GM21390 (cell line): Measurements from ENCODE around the gene FGF12.

Source experiments
- ATAC-seq: cut with Tn5 transposase; IDR thresholded peaks from one replicate; pipeline ENCODE4 v1.9.1; 2021; ENCODE audit not compliant: unreplicated experiment

FGF12 gene

GRCh38 chr3:192687488-192688152 lies 39.7 kb downstream of the FGF12 start:
- no peak for ATAC-seq

- ATAC-seq = no peak
Measured at GRCh38 chr3:192685801-192686200, 41.5 kb downstream of the FGF12 start.

GRCh38 chr3:192684151-192684550 lies 43.2 kb downstream of the FGF12 start:
- no peak for ATAC-seq

GRCh38 chr3:192675958-192676649 lies 51.2 kb downstream of the FGF12 start:
- ATAC-seq = peak; percentile 88

- ATAC-seq = no peak
Measured at GRCh38 chr3:192655628-192656027, 71.7 kb downstream of the FGF12 start.

GRCh38 chr3:192655040-192655439 lies 72.3 kb downstream of the FGF12 start:
- ATAC-seq = no peak

- ATAC-seq = no peak
Measured at GRCh38 chr3:192653862-192654261, 73.5 kb downstream of the FGF12 start.

GRCh38 chr3:192652727-192653126 lies 74.6 kb downstream of the FGF12 start:
- ATAC-seq = no peak

GRCh38 chr3:192651836-192652512 lies 75.4 kb downstream of the FGF12 start:
- ATAC-seq = no peak

- no peak for ATAC-seq
Measured at GRCh38 chr3:192645437-192645836, 81.9 kb downstream of the FGF12 start.

- ATAC-seq = no peak
Measured at GRCh38 chr3:192642651-192643050, 84.7 kb downstream of the FGF12 start.

GRCh38 chr3:192641919-192642318 lies 85.4 kb downstream of the FGF12 start:
- no peak for ATAC-seq

- ATAC-seq = no peak
Measured at GRCh38 chr3:192639987-192640386, 87.4 kb downstream of the FGF12 start.

GRCh38 chr3:192637803-192638202 lies 89.5 kb downstream of the FGF12 start:
- ATAC-seq = no peak

GRCh38 chr3:192636517-192637444 lies 90.6 kb downstream of the FGF12 start:
- no peak for ATAC-seq

GRCh38 chr3:192629429-192629828 lies 97.9 kb downstream of the FGF12 start:
- no peak for ATAC-seq

GRCh38 chr3:192621909-192622308 lies 105.4 kb downstream of the FGF12 start:
- no peak for ATAC-seq

- ATAC-seq = no peak
Measured at GRCh38 chr3:192620275-192620674, 107.1 kb downstream of the FGF12 start.

GRCh38 chr3:192611411-192611810 lies 115.9 kb downstream of the FGF12 start:
- no peak for ATAC-seq

GRCh38 chr3:192608726-192609600 lies 118.4 kb downstream of the FGF12 start:
- ATAC-seq = no peak
